CD4-positive, alpha-beta memory T cell (primary cell): ENCODE measurements around the gene TIMM9. TPM values are rescaled to one million over a fixed set of nuclear protein-coding genes. Genes with fewer than 3 reads are reported as not detected.

Experiments
- polyA plus RNA-seq, 2 donors: library from polyadenylated mRNA; unstranded; fragments of 300-500 nt; fragmentation: Illumina TruSeq; gene quantifications; one replicate each; pipeline ENCODE4 v1.2.3, GENCODE V29; 2021
- total RNA-seq, 2 experiments: library from RNA; stranded (reverse); gene quantifications; one replicate each; pipeline ENCODE4 v1.2.3, GENCODE V29; 2021

Gene TIMM9
- total and polyA plus RNA-seq, 4 experiments from 2014 or later, result 28.0 to 51.9 (median 34.9) TPM

Other genes starting within 250 kb of the TIMM9 start
- gene ACTR10, start 227.4 kb downstream of the TIMM9 start, total RNA-seq, result 10 to 100 TPM; 53.7 to 54.9 TPM
- 10 to 100 TPM; 85.5 to 87.8 TPM for gene ACTR10, start 227.4 kb downstream of the TIMM9 start, polyA plus RNA-seq
- gene PSMA3, start 182.7 kb downstream of the TIMM9 start, total RNA-seq, result 100 to 1,000 TPM; 133 to 138 TPM
- gene PSMA3, start 182.7 kb downstream of the TIMM9 start, polyA plus RNA-seq, result 100 to 1,000 TPM; 167 to 180 TPM
- 10 to 100 TPM; 80.0 to 84.1 TPM for gene ARID4A, start 129.0 kb downstream of the TIMM9 start, total RNA-seq
- gene ARID4A, start 129.0 kb downstream of the TIMM9 start, polyA plus RNA-seq, result 10 to 100 TPM; 12.8 to 37.5 TPM
- not detected for gene TOMM20L, start 31.6 kb downstream of the TIMM9 start, total RNA-seq
- not detected for gene TOMM20L, start 31.6 kb downstream of the TIMM9 start, polyA plus RNA-seq
- 10 to 100 TPM; 43.3 to 48.2 TPM for gene KIAA0586, start 188 bp upstream of the TIMM9 start, total RNA-seq
- gene KIAA0586, start 188 bp upstream of the TIMM9 start, polyA plus RNA-seq, result 10 to 100 TPM; 13.7 to 24.8 TPM
- 1 to 10 TPM; 1.4 to 1.8 TPM for gene DACT1, start 210.4 kb upstream of the TIMM9 start, total RNA-seq
- gene DACT1, start 210.4 kb upstream of the TIMM9 start, polyA plus RNA-seq, result 1 to 10 TPM; 1.1 to 8.0 TPM